ENCODE results near the gene FGF23. TPM values are rescaled to one million over a fixed set of nuclear protein-coding genes. Genes with fewer than 3 reads are reported as not detected.

Gene FGF23
- total and polyA plus RNA-seq, 7 donors, result not detected

GRCh38 chr12:4380332-4380731 is 820 bp upstream of the FGF23 start:
- 61 to 77% (median 67%) methylated on average over 4 of the region's 4 CpGs for WGBS, 3 donors
- no peak for DNase-seq
- no peak for ATAC-seq

GRCh38 chr12:4378772-4379171 is 740 bp downstream of the FGF23 start:
- Histone ChIP-seq H3K27me3 (ENCODE audit: insufficient read depth in 3 of 3, low read length in 2 of 3) (peaks cover 0 to 2% (median 0%) of the 10 kb centered on the region in 3 donors), H3K4me3 (no peak overlapping the region)
- no peak for DNase-seq

More at GRCh38 chr12:4380332-4380731, 820 bp upstream of the FGF23 start:
- Histone ChIP-seq H3K4me1 (no peaks in the 10 kb centered on the region), H3K27ac (no peak overlapping the region), H3K27me3 (ENCODE audit: insufficient read depth in 3 of 3, low read length in 2 of 3) (peaks cover 0 to 2% (median 0%) of the 10 kb centered on the region in 3 donors), H3K4me3 (no peak overlapping the region), H3K9me3 (no peaks in the 10 kb centered on the region), H3K36me3 (ENCODE audit: insufficient read depth in 1 of 2, low read depth in 1 of 2) (no peaks in the 10 kb centered on the region)
- TF ChIP-seq CTCF (IDR thresholded peaks at IDR 0.05), result no peak
- intact Hi-C loops (cut with DNase I), result no loop called here

GRCh38 chr12:4375449-4375848 is 4.1 kb downstream of the FGF23 start:
- DNase-seq, result no peak
- H3K27me3 ChIP-seq (ENCODE audit: insufficient read depth in 3 of 3, low read length in 2 of 3), result no peaks in the 10 kb centered on the region
- H3K9me3 ChIP-seq, result no peaks in the 10 kb centered on the region
- 71 to 79% (median 77%) methylated on average over 6 of the region's 6 CpGs for WGBS, 3 donors
- no peak overlapping the region for H3K4me3 ChIP-seq
- H3K4me1 ChIP-seq, result no peaks in the 10 kb centered on the region
- H3K27ac ChIP-seq, result no peak overlapping the region
- intact Hi-C loops (cut with DNase I), result no loop called here
- no peaks in the 10 kb centered on the region for H3K36me3 ChIP-seq (ENCODE audit: insufficient read depth in 1 of 2, low read depth in 1 of 2)
- TF ChIP-seq CTCF (IDR thresholded peaks at IDR 0.05), result no peak
- ATAC-seq, result no peak

More at GRCh38 chr12:4378772-4379171, 740 bp downstream of the FGF23 start:
- Histone ChIP-seq H3K4me1 (no peaks in the 10 kb centered on the region), H3K9me3 (no peaks in the 10 kb centered on the region), H3K27ac (no peak overlapping the region), H3K36me3 (ENCODE audit: insufficient read depth in 1 of 2, low read depth in 1 of 2) (no peaks in the 10 kb centered on the region)
- intact Hi-C loops (cut with DNase I), result no loop called here
- ATAC-seq, result no peak
- TF ChIP-seq CTCF (IDR thresholded peaks at IDR 0.05), result no peak
- 78 to 90% (median 81%) methylated on average over 1 of the region's 1 CpG for WGBS, 3 donors

- Histone ChIP-seq H3K9me3 (no peaks in the 10 kb centered on the region), H3K4me1 (no peaks in the 10 kb centered on the region), H3K4me3 (no peak overlapping the region), H3K27ac (no peak overlapping the region), H3K36me3 (ENCODE audit: insufficient read depth in 1 of 2, low read depth in 1 of 2) (no peaks in the 10 kb centered on the region), H3K27me3 (ENCODE audit: insufficient read depth in 3 of 3, low read length in 2 of 3) (no peaks in the 10 kb centered on the region)
- intact Hi-C loops (cut with DNase I), result no loop called here
- DNase-seq, result no peak
- 88 to 90% (median 89%) methylated on average over 2 of the region's 2 CpGs for WGBS, 3 donors
- no peak for TF ChIP-seq CTCF (IDR thresholded peaks at IDR 0.05)
- ATAC-seq, result no peak
These were observed 6.9 kb downstream of the FGF23 start for GRCh38 chr12:4372653-4373052.

- Histone ChIP-seq H3K27ac (no peak overlapping the region), H3K9me3 (no peaks in the 10 kb centered on the region), H3K36me3 (ENCODE audit: insufficient read depth in 1 of 2, low read depth in 1 of 2) (no peaks in the 10 kb centered on the region), H3K27me3 (ENCODE audit: insufficient read depth in 3 of 3, low read length in 2 of 3) (no peaks in the 10 kb centered on the region), H3K4me1 (no peaks in the 10 kb centered on the region), H3K4me3 (no peak overlapping the region)
- TF ChIP-seq CTCF (IDR thresholded peaks at IDR 0.05), result no peak
- ATAC-seq, result no peak
- no peak for DNase-seq
- intact Hi-C loops (cut with DNase I), result no loop called here
- 92 to 94% (median 94%) methylated on average over 31 of the region's 31 CpGs for WGBS, 3 donors
These were observed 9.2 kb downstream of the FGF23 start for GRCh38 chr12:4370265-4370664.

Measured in psoas muscle (tissue), 8 donors.